Measurements from ENCODE around the gene DEGS2. TPM values are rescaled to one million over a fixed set of nuclear protein-coding genes. Genes with fewer than 3 reads are reported as not detected.
"Not testable (repeated sequence)": the region's sequence is repeated elsewhere in the genome, so short reads cannot be mapped to it uniquely, and the experiment has no call there.

The DEGS2 gene
- total RNA-seq: 28.7 TPM
- polyA plus RNA-seq (ENCODE audit: insufficient read depth, low read depth, low replicate concordance): 25.1 TPM
- long read RNA-seq, donor 1, full-length matches to known transcripts: 4 of 4 reads
- long read RNA-seq, donor 1, partial matches to known transcripts: 0 of 4 reads
- long read RNA-seq, donor 1, other reads (novel, unspliced or antisense): 0 of 4 reads
- long read RNA-seq, donor 2, full-length matches to known transcripts: 9 of 9 reads
- long read RNA-seq, donor 2, partial matches to known transcripts: 0 of 9 reads
- long read RNA-seq, donor 2, other reads (novel, unspliced or antisense): 0 of 9 reads
- long read RNA-seq, donor 3, full-length matches to known transcripts: 3 of 3 reads
- long read RNA-seq, donor 3, partial matches to known transcripts: 0 of 3 reads
- long read RNA-seq, donor 3, other reads (novel, unspliced or antisense): 0 of 3 reads
- long read RNA-seq, donor 4, full-length matches to known transcripts: 6 of 6 reads
- long read RNA-seq, donor 4, partial matches to known transcripts: 0 of 6 reads
- long read RNA-seq, donor 4, other reads (novel, unspliced or antisense): 0 of 6 reads
- long read RNA-seq, donor 5: 0 reads
- long read RNA-seq, donor 6, full-length matches to known transcripts: 3 of 3 reads
- long read RNA-seq, donor 6, partial matches to known transcripts: 0 of 3 reads
- long read RNA-seq, donor 6, other reads (novel, unspliced or antisense): 0 of 3 reads
- long read RNA-seq, donor 7, full-length matches to known transcripts: 24 of 32 reads
- long read RNA-seq, donor 7, partial matches to known transcripts: 2 of 32 reads
- long read RNA-seq, donor 7, other reads (novel, unspliced or antisense): 6 of 32 reads
- long read RNA-seq, donor 8, full-length matches to known transcripts: 3 of 3 reads
- long read RNA-seq, donor 8, partial matches to known transcripts: 0 of 3 reads
- long read RNA-seq, donor 8, other reads (novel, unspliced or antisense): 0 of 3 reads
- long read RNA-seq, donor 9, full-length matches to known transcripts: 5 of 5 reads
- long read RNA-seq, donor 9, partial matches to known transcripts: 0 of 5 reads
- long read RNA-seq, donor 9, other reads (novel, unspliced or antisense): 0 of 5 reads
- long read RNA-seq, donor 10, full-length matches to known transcripts: 2 of 2 reads
- long read RNA-seq, donor 10, partial matches to known transcripts: 0 of 2 reads
- long read RNA-seq, donor 10, other reads (novel, unspliced or antisense): 0 of 2 reads

GRCh38 chr14:100159094-100159864, at the start of gene DEGS2:
TSS of gene DEGS2 (minus strand) at chr14:100159645. CDS start at chr14:100159587, 58 bp downstream.
- no peak for FAIRE-seq
- Histone ChIP-seq H3K27me3 (ENCODE audit: control insufficient read depth, insufficient read depth, low read length) (peaks cover 11% of the 10 kb centered on the region), H3K36me3 (ENCODE audit: control insufficient read depth in 2 of 3, insufficient read depth in 3 of 3, low read length in 3 of 3) (no peaks in the 10 kb centered on the region), H3K4me3 (ENCODE audit: low read length in 3 of 3) (peak within 1 kb of the TSS in 1 of 3 donors; percentile 52), H3K9me3 (ENCODE audit: control insufficient read depth in 2 of 3, insufficient read depth in 1 of 3, low read length in 3 of 3) (peaks cover 0 to 6% (median 0%) of the 10 kb centered on the region in 3 donors), H3K9ac (ENCODE audit: low read length in 3 of 3) (no peak within 1 kb of the TSS), H3K4me1 (ENCODE audit: control insufficient read depth in 2 of 3, insufficient read depth in 2 of 3, low read depth in 1 of 3, low read length in 3 of 3) (peaks cover 0 to 17% (median 4%) of the 10 kb centered on the region in 3 donors), H3K27ac (ENCODE audit: low read depth in 2 of 2, low read length in 2 of 2) (no peak within 1 kb of the TSS)
- peak; percentile 58 to 88 (median 72) for DNase-seq
- intact Hi-C loops (cut with DNase I): no loop called here
- TF ChIP-seq CTCF (IDR thresholded peaks at IDR 0.05; ENCODE audit: borderline replicate concordance, extremely low read depth, insufficient read depth): no peak

GRCh38 chr14:100208136-100208535, 48.7 kb upstream of the DEGS2 start:
- H3K36me3 ChIP-seq (ENCODE audit: control insufficient read depth in 2 of 3, insufficient read depth in 3 of 3, low read length in 3 of 3); H3K9me3 ChIP-seq (ENCODE audit: control insufficient read depth in 2 of 3, insufficient read depth in 1 of 3, low read length in 3 of 3); H3K9ac ChIP-seq (ENCODE audit: low read length in 3 of 3); H3K4me1 ChIP-seq (ENCODE audit: control insufficient read depth in 2 of 3, insufficient read depth in 2 of 3, low read depth in 1 of 3, low read length in 3 of 3); H3K27me3 ChIP-seq (ENCODE audit: control insufficient read depth, insufficient read depth, low read length); FAIRE-seq; intact Hi-C loops (cut with DNase I); H3K27ac ChIP-seq (ENCODE audit: low read depth in 2 of 2, low read length in 2 of 2); H3K4me3 ChIP-seq (ENCODE audit: low read length in 3 of 3): not testable (repeated sequence)
- peak in 1 of 5 donors; percentile 70 for DNase-seq

- H3K36me3 ChIP-seq (ENCODE audit: control insufficient read depth in 2 of 3, insufficient read depth in 3 of 3, low read length in 3 of 3); H3K4me1 ChIP-seq (ENCODE audit: control insufficient read depth in 2 of 3, insufficient read depth in 2 of 3, low read depth in 1 of 3, low read length in 3 of 3); H3K9ac ChIP-seq (ENCODE audit: low read length in 3 of 3); H3K9me3 ChIP-seq (ENCODE audit: control insufficient read depth in 2 of 3, insufficient read depth in 1 of 3, low read length in 3 of 3); DNase-seq; FAIRE-seq; H3K4me3 ChIP-seq (ENCODE audit: low read length in 3 of 3); H3K27ac ChIP-seq (ENCODE audit: low read depth in 2 of 2, low read length in 2 of 2); H3K27me3 ChIP-seq (ENCODE audit: control insufficient read depth, insufficient read depth, low read length); intact Hi-C loops (cut with DNase I): not testable (repeated sequence)
Observed at GRCh38 chr14:100207588-100207987, 48.1 kb upstream of the DEGS2 start.

- H3K36me3 ChIP-seq (ENCODE audit: control insufficient read depth in 2 of 3, insufficient read depth in 3 of 3, low read length in 3 of 3); FAIRE-seq; H3K9me3 ChIP-seq (ENCODE audit: control insufficient read depth in 2 of 3, insufficient read depth in 1 of 3, low read length in 3 of 3); H3K27ac ChIP-seq (ENCODE audit: low read depth in 2 of 2, low read length in 2 of 2); H3K4me3 ChIP-seq (ENCODE audit: low read length in 3 of 3); H3K9ac ChIP-seq (ENCODE audit: low read length in 3 of 3); intact Hi-C loops (cut with DNase I); H3K4me1 ChIP-seq (ENCODE audit: control insufficient read depth in 2 of 3, insufficient read depth in 2 of 3, low read depth in 1 of 3, low read length in 3 of 3); H3K27me3 ChIP-seq (ENCODE audit: control insufficient read depth, insufficient read depth, low read length): not testable (repeated sequence)
- DNase-seq: peak in 1 of 5 donors; percentile 14
Observed at GRCh38 chr14:100204835-100205167, 45.4 kb upstream of the DEGS2 start.
